Measurements from ENCODE around the gene RNF181. TPM values are rescaled to one million over a fixed set of nuclear protein-coding genes. Genes with fewer than 3 reads are reported as not detected.
"Not testable (repeated sequence)": the region's sequence is repeated elsewhere in the genome, so short reads cannot be mapped to it uniquely, and the experiment has no call there.

The RNF181 gene
- polyA plus RNA-seq, 1 of the 3 experiments (the other 2 are of a cell fraction), result 312 TPM

- peak; percentile 41 for TF ChIP-seq CTCF (IDR thresholded peaks at IDR 0.05)
- TF ChIP-seq FOSL2 (IDR thresholded peaks at IDR 0.05; ENCODE audit: borderline replicate concordance, low read depth), result no peak
- TF ChIP-seq CHD2 (IDR thresholded peaks at IDR 0.05; ENCODE audit: low read length, partially characterized antibody), result no peak
- no peak for TF ChIP-seq RFX5 (IDR thresholded peaks at IDR 0.05; ENCODE audit: low read length)
- peak; percentile 43; the same call in 1 of the 2 replicates for TF ChIP-seq NRF1 (IDR thresholded peaks at IDR 0.05; ENCODE audit: low read depth, low read length)
- peak; percentile 48 for TF ChIP-seq GABPA (IDR thresholded peaks at IDR 0.05; ENCODE audit: low read depth)
- TF ChIP-seq TAF1 (IDR thresholded peaks at IDR 0.05; ENCODE audit: borderline replicate concordance, low read depth, low read length), result no peak
- no peak; the same call in 1 of the 2 replicates for TF ChIP-seq USF2 (IDR thresholded peaks at IDR 0.05; ENCODE audit: borderline replicate concordance, low read depth, low read length)
- no peak for TF ChIP-seq EP300 (IDR thresholded peaks at IDR 0.05; ENCODE audit: borderline replicate concordance in 1 of 2, low read depth in 1 of 2, low read length in 1 of 2)
Measured at GRCh38 chr2:85602476-85603234, 7.1 kb downstream of the RNF181 start, which contains the start of gene TMEM150A (continued).

- CTCF ChIA-PET, result interaction anchor here (0.5 to 3.0 kb wide), 3 partner anchors 33 to 183 kb away, joined by 3 to 12 read pairs (median 4); no protein-coding TSS in a partner anchor
Measured at GRCh38 chr2:85604133-85604444, 8.5 kb downstream of the RNF181 start.

More at GRCh38 chr2:85604133-85604444, 8.5 kb downstream of the RNF181 start:
- H3K27me3 ChIP-seq (ENCODE audit: insufficient read depth); H4K20me1 ChIP-seq (ENCODE audit: insufficient read depth); DNase-seq; H3K9me3 ChIP-seq; H3K27ac ChIP-seq (ENCODE audit: low read depth in 2 of 2, low read length in 1 of 2); H3K4me3 ChIP-seq (ENCODE audit: low read depth in 2 of 2, low read length in 1 of 2); H2AFZ ChIP-seq (ENCODE audit: low read depth); H3K9me2 ChIP-seq; H3K9ac ChIP-seq: not testable (repeated sequence)
- H3K4me2 ChIP-seq, result peak overlapping the region; percentile 96
- peaks cover 15 to 36% of the 10 kb centered on the region in 2 experiments for H3K36me3 ChIP-seq (replicated peaks in 1 of 2; ENCODE audit: control insufficient read depth in 1 of 2, insufficient read depth in 2 of 2, low read length in 1 of 2)
- WGBS (ENCODE audit: low lambda C conversion rate), result 64% methylated on average over 3 of the region's 3 CpGs
- H3F3A ChIP-seq (replicated peaks; ENCODE audit: insufficient read depth), result peaks cover 26% of the 10 kb centered on the region
- peaks cover 6 to 22% of the 10 kb centered on the region in 2 experiments; a peak in 2 of 4 replicates for H3K4me1 ChIP-seq (ENCODE audit: control insufficient read depth in 1 of 2, insufficient read depth in 2 of 2, low read depth in 1 of 2, low read length in 1 of 2)
- peaks cover 26% of the 10 kb centered on the region for H3K79me2 ChIP-seq (ENCODE audit: insufficient read depth)
- POLR2A ChIA-PET, result interaction anchor here (1.9 kb wide), 1 partner anchor 9 kb away, joined by 7 read pairs; the partner anchor contains the start of gene RNF181
